Mucosa of descending colon (tissue), 3 donors: Measurements from ENCODE around the gene CCDC183. TPM values are rescaled to one million over a fixed set of nuclear protein-coding genes. Genes with fewer than 3 reads are reported as not detected.

Source experiments
- ATAC-seq: fragments of 200-7000 bp; cut with Tn5 transposase; one replicate; pipeline ENCODE4 v1.9.1; 2020; ENCODE audit warnings: mild to moderate bottlenecking, moderate library complexity
- DNase-seq, 3 donors: peaks; one replicate each; pipeline ENCODE4 v3.0.0-alpha.2; 2020
- H3K36me3 ChIP-seq: fragments of 200-600 bp; one replicate; pipeline ENCODE4 v1.8.0; 2021; ENCODE audit warnings: low read depth, mild to moderate bottlenecking
- H3K4me1 ChIP-seq: fragments of 200-600 bp; one replicate; pipeline ENCODE4 v1.8.0; 2021; ENCODE audit warnings: low read depth, mild to moderate bottlenecking
- H3K4me3 ChIP-seq: fragments of 200-600 bp; one replicate; pipeline ENCODE4 v1.8.0; 2021; ENCODE audit warnings: mild to moderate bottlenecking
- H3K9me3 ChIP-seq: fragments of 200-600 bp; one replicate; pipeline ENCODE4 v1.8.0; 2021; ENCODE audit warnings: mild to moderate bottlenecking
- intact Hi-C, 2 donors: fragments of 100-400 bp; cut with DNase I in 1 of 2; cut with micrococcal nuclease in 1 of 2; formaldehyde crosslinking; loops; one replicate each; pipeline versions ENCODE4 v1.11.0 to v1.11.1; 2022; cut with DNase I, micrococcal nuclease
- total RNA-seq, 3 donors: library from RNA; stranded (reverse); fragmentation: NEBNext Ultra II Directional in 2 of 3; extraction: Animal tissue kit (Norgen Biotek cat#: 25700) in 2 of 3; gene quantifications; one replicate each; pipeline versions ENCODE4 v1.2.1 to v1.2.4, GENCODE V29; 2021 to 2023
- TF ChIP-seq, protein P1 (sequence below): fragments of 200-600 bp; IDR thresholded peaks from one replicate; pipeline ENCODE4 v1.8.0; 2022; ENCODE audit warnings: antibody characterized with exemption, mild to moderate bottlenecking
- donor health status: DM: no; HTN: no; CAD: no; lungs with moderate emphysema.
- donor health status: DM: no; HTN: no; CAD: no.
- donor health status: DM: no; HTN: yes; CAD: no.

Gene CCDC183
- total RNA-seq, 3 donors from 2014 or later = 4.0 to 38.0 (median 7.0) TPM

DNA sequence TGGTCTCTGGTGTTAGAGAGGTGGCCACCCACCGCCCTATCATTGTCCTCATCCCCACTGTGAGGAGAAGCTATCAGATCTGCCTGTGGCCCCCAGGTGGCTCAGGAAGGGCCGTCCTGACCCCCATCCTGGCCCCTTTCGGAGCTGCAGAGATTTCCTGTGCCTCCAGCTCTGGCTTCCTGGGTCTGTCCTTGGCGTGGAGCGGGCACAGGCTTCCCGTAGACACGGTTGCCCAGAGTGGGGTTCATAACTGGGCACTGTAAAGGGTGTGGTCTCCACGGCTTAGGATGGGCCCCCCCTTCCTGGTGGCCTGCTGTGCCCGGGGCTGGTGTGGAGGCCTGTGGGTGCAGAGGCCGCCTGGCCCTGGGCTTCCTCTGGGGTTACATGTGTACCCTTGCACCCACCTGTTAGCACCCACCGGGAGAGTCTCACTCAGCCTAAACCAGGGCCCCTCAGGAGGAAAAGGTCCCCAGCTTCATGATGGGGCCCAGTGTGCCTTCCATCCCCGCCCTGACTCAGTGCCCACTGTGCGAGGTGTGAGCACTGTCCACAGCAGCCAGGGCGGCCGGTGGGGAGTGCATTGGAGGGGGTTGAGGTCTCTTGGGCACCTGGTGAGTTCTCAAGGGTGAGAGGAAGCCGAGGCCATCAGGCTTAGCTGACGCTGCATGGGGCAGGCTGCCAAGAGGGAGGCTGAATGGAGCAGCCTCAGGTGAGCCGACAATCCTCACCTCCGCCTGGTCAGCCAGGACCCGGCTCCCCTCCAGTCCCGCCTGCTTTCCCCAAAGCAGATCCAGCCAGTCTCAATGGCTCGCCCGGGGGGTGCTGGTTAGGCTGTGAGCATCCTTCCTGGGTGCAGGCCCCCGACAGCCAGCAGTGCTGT, 30.8 kb downstream of the CCDC183 start:
- Histone ChIP-seq H3K4me3 (no peak overlapping the region), H3K9me3 (no peaks in the 10 kb centered on the region), H3K4me1 (no peaks in the 10 kb centered on the region), H3K36me3 (peaks cover 10% of the 10 kb centered on the region)
- TF ChIP-seq, protein P1, sequence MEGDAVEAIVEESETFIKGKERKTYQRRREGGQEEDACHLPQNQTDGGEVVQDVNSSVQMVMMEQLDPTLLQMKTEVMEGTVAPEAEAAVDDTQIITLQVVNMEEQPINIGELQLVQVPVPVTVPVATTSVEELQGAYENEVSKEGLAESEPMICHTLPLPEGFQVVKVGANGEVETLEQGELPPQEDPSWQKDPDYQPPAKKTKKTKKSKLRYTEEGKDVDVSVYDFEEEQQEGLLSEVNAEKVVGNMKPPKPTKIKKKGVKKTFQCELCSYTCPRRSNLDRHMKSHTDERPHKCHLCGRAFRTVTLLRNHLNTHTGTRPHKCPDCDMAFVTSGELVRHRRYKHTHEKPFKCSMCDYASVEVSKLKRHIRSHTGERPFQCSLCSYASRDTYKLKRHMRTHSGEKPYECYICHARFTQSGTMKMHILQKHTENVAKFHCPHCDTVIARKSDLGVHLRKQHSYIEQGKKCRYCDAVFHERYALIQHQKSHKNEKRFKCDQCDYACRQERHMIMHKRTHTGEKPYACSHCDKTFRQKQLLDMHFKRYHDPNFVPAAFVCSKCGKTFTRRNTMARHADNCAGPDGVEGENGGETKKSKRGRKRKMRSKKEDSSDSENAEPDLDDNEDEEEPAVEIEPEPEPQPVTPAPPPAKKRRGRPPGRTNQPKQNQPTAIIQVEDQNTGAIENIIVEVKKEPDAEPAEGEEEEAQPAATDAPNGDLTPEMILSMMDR = no peak
- DNase-seq (peak in 1 of 3 donors; percentile 32), ATAC-seq (no peak)
- intact Hi-C loops = no loop called here

DNA sequence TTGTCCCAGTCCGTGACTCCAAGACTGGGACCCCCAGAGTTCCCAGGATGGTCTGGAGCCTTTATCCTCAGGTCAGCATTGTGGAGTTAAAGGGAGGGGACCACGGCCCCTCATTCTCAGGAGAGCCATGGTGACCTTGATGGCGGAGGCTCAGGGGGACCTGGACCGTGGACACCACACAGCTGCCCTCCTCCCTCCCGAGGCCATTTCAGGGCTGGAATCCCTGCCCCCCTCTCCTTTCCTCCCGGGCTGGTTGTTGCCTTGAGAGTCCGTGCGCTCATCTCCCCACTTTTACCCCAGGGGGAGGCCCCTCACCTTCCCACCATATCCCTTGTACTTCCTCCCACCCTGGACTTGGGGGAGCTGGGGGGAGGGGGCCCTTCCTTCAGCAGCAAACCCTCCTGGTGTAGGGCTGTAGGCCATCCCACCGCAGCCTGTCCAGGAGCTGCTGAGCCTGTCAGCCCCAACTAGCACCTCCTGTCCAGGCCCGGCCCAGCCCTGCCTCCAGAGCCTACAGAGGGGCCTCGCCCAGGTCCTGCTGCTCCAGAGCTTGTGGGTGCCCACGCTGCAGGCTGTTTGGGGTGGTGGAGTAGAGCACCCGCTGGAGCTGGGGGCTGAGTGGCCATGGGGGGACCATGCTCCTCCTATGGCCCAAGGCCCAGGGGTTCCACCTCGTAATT, 31.8 kb downstream of the CCDC183 start:
- Histone ChIP-seq H3K36me3 (peaks cover 10% of the 10 kb centered on the region), H3K4me3 (no peak overlapping the region), H3K9me3 (no peaks in the 10 kb centered on the region), H3K4me1 (no peaks in the 10 kb centered on the region)
- DNase-seq = no peak
- TF ChIP-seq, protein P1 = no peak
- no peak for ATAC-seq
- intact Hi-C loops = no loop called here

DNA sequence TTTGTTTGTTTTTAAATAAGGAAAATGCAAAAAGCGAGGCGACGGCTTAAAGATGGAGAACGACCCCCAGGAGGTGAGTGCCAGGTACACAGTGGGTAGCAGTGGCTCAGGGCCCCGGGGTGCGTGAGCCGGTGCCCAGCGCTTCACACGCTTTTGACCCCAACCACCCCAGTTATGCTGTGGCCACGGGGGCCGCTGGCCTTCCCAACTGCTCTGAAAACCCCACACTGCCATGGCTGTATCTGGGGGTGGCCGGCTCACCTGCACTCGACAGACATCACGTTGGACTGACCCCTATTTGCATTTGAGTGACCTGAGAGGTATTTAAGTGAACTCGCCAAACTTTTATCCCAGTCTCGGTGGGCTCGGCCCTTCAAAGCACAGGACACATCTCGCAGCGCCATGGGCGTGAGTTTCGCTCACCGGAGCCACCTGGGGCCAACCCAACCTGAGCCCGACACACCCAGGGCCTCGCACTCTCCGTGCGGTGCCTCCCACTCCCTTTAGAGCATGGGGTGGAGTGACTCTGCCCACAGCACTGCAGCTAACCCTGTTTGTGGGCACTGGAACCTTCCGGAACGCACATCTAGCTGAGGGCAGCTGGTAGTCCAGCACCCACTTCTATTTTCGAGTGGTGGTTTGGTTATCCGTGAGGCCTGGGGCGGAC, 32.5 kb downstream of the CCDC183 start:
- H3K36me3 ChIP-seq = peaks cover 8% of the 10 kb centered on the region

DNA sequence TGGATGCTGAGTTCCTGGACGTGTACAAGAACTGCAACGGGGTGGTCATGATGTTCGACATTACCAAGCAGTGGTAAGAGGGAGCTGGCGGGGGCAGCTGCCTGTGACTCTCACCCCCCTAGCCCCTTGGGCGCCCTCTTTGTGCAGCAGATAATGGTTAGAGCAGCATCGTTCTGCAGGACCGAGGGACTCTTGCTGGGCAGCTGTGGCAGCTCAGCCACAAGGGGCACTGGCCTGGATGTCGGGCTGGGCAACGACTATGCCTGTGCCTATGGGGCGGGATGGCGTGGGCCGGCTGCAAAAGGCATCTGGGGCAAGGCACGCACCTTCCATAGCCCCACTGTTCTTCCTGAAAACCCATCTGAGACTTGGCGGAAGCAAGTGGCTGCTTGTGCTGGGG, 33.3 kb downstream of the CCDC183 start:
- Histone ChIP-seq H3K36me3 (peaks cover 5% of the 10 kb centered on the region), H3K4me1 (no peaks in the 10 kb centered on the region), H3K9me3 (no peaks in the 10 kb centered on the region), H3K4me3 (no peak overlapping the region)
- TF ChIP-seq, protein P1 = no peak
- no peak for DNase-seq
- ATAC-seq = no peak
- intact Hi-C loops = no loop called here

More for the DNA sequence above, 32.5 kb downstream of the CCDC183 start:
- Histone ChIP-seq H3K4me1 (no peaks in the 10 kb centered on the region), H3K4me3 (no peak overlapping the region), H3K9me3 (no peaks in the 10 kb centered on the region)
- DNase-seq (no peak), ATAC-seq (no peak)
- TF ChIP-seq, protein P1 = no peak
- intact Hi-C loops = no loop called here

DNA sequence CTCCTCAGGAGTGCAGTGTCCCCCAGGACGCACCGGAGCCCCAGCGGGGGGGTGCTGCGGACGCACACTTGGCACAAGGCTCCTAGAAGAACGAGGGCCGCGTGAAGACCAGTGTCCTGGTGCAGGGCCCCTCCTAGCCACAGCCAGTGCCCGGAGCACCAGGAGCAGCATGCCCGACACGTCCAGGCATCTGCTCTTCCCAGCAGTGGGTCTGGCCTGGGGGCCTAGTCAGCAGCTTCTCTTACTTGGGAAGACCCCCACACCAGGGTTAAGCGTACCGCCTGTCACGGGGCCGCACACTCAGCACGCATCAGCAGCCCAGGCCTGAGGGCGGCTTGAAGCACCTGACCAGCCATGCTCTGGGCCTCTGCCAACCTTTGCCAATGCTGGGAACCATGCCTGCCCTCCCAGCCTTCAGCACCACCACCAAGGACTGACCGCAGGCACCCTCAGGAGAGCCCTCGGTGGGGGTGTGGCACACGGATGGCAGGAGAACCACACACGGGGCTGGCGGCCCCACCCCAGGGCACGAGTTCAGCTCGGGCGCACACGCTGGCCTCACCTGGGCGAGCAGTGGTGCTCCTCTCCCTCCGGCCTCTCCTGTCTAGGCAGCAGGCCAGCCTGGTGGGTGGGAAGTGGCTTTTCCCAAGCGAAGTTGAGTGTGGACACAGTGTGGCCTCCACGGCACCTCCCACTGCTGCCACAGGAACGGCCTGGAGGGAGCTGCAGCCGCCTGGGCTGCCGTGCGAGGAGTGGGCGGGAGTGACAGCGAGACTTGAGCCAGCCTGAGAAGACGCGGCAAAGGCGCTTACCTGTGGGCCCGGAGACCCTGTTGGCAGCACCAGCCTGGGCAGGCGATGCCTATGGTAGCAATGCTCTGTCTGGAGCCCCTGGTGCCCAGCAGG, 34.1 kb downstream of the CCDC183 start:
- peaks cover 5% of the 10 kb centered on the region for H3K36me3 ChIP-seq
- no peak overlapping the region for H3K4me3 ChIP-seq
- no peaks in the 10 kb centered on the region for H3K4me1 ChIP-seq
- intact Hi-C loops = no loop called here
- H3K9me3 ChIP-seq = no peaks in the 10 kb centered on the region
- DNase-seq (no peak), ATAC-seq (no peak)
- TF ChIP-seq, protein P1 = no peak
